ENCODE data around the gene GFRA1.

Gene GFRA1

DNA sequence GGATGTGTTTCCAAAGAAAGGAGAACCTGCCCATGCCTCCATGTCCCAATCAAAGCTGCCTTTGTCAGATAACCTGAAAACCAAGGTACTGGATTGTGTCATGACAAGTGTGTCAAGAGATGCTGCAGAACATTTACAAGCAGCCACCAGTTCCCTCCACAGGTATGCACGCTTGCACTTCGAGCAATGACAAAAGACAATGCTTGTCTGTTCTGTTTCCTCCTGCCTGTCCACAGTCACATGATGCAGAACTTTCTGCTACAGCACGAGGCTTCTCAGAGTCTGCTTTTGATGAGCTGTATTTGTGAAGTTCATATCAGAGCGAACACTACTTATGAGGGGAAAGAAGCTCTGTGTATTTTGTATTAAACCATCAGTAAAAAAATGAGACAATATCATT, 209.9 kb downstream of the GFRA1 start:
- TF ChIP-seq, protein P1, sequence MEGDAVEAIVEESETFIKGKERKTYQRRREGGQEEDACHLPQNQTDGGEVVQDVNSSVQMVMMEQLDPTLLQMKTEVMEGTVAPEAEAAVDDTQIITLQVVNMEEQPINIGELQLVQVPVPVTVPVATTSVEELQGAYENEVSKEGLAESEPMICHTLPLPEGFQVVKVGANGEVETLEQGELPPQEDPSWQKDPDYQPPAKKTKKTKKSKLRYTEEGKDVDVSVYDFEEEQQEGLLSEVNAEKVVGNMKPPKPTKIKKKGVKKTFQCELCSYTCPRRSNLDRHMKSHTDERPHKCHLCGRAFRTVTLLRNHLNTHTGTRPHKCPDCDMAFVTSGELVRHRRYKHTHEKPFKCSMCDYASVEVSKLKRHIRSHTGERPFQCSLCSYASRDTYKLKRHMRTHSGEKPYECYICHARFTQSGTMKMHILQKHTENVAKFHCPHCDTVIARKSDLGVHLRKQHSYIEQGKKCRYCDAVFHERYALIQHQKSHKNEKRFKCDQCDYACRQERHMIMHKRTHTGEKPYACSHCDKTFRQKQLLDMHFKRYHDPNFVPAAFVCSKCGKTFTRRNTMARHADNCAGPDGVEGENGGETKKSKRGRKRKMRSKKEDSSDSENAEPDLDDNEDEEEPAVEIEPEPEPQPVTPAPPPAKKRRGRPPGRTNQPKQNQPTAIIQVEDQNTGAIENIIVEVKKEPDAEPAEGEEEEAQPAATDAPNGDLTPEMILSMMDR (IDR thresholded peaks at IDR 0.05; ENCODE audit: poor library complexity, severe bottlenecking), result no peak
- no peaks in the 10 kb centered on the region for H3K9me3 ChIP-seq (ENCODE audit: severe bottlenecking)
- no peak for ATAC-seq (ENCODE audit: low read depth)

DNA sequence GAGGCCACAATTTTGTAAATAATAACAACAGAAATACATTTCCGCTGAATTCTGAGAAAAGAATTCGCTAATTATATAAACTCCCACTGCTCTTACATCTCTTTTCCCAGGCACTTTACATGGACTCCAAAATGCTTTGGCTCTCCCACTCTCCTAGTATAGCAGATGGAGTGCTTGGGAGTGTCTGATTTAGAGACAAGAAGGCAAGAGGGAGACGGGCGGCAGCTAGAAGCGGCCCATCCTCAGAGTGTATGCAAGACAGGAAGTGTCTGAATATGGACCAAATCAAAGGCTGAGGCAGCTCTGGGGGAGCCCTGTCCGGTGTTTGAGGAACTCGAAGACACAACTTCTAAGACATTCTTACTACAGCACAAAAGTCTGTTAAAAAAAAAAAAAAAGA, 212.1 kb downstream of the GFRA1 start:
- Histone ChIP-seq H3K27ac (ENCODE audit: poor library complexity, severe bottlenecking) (no peak overlapping the region), H3K4me3 (ENCODE audit: severe bottlenecking) (no peak overlapping the region), H3K27me3 (ENCODE audit: insufficient read depth, poor library complexity, severe bottlenecking) (no peaks in the 10 kb centered on the region), H3K9me3 (ENCODE audit: severe bottlenecking) (no peaks in the 10 kb centered on the region), H3K4me1 (ENCODE audit: insufficient read depth, poor library complexity, severe bottlenecking) (no peaks in the 10 kb centered on the region), H3K36me3 (ENCODE audit: low read depth) (no peaks in the 10 kb centered on the region)
- DNase-seq (ENCODE audit: low spot score) (no peak), ATAC-seq (ENCODE audit: low read depth) (no peak)
- TF ChIP-seq, protein P1 (IDR thresholded peaks at IDR 0.05; ENCODE audit: poor library complexity, severe bottlenecking), result no peak

More for the DNA sequence above, 209.9 kb downstream of the GFRA1 start:
- H3K4me3 ChIP-seq (ENCODE audit: severe bottlenecking), result no peak overlapping the region
- H3K27ac ChIP-seq (ENCODE audit: poor library complexity, severe bottlenecking), result no peak overlapping the region
- H3K36me3 ChIP-seq (ENCODE audit: low read depth), result no peaks in the 10 kb centered on the region
- no peak for DNase-seq (ENCODE audit: low spot score)
- no peaks in the 10 kb centered on the region for H3K27me3 ChIP-seq (ENCODE audit: insufficient read depth, poor library complexity, severe bottlenecking)
- no peaks in the 10 kb centered on the region for H3K4me1 ChIP-seq (ENCODE audit: insufficient read depth, poor library complexity, severe bottlenecking)

DNA sequence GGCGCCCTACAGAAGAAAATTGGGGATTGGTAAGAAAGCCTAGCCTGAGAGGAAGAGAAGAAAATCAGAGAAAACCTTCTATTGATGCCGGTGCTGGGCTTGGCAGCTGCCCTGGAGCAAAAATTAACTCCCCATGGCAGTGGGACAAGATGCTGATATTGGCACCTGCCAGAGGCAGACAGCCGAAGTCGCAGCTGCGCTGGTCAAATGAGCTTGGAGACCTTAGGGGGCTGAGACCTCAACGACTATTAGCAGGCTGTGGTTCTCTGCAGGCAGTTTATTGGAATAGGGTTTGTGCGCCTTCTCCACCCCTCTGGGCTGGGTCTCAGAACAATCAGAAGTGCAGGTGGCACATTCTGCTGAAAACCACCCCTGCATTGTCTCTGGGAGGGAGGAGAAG, 213.7 kb downstream of the GFRA1 start:
- DNase-seq (ENCODE audit: low spot score), result no peak
- no peaks in the 10 kb centered on the region for H3K36me3 ChIP-seq (ENCODE audit: low read depth)
- no peak for ATAC-seq (ENCODE audit: low read depth)
- no peaks in the 10 kb centered on the region for H3K4me1 ChIP-seq (ENCODE audit: insufficient read depth, poor library complexity, severe bottlenecking)
- H3K9me3 ChIP-seq (ENCODE audit: severe bottlenecking), result no peaks in the 10 kb centered on the region
- H3K27me3 ChIP-seq (ENCODE audit: insufficient read depth, poor library complexity, severe bottlenecking), result no peaks in the 10 kb centered on the region
- H3K27ac ChIP-seq (ENCODE audit: poor library complexity, severe bottlenecking), result no peak overlapping the region
- TF ChIP-seq, protein P1 (IDR thresholded peaks at IDR 0.05; ENCODE audit: poor library complexity, severe bottlenecking), result no peak
- no peak overlapping the region for H3K4me3 ChIP-seq (ENCODE audit: severe bottlenecking)

DNA sequence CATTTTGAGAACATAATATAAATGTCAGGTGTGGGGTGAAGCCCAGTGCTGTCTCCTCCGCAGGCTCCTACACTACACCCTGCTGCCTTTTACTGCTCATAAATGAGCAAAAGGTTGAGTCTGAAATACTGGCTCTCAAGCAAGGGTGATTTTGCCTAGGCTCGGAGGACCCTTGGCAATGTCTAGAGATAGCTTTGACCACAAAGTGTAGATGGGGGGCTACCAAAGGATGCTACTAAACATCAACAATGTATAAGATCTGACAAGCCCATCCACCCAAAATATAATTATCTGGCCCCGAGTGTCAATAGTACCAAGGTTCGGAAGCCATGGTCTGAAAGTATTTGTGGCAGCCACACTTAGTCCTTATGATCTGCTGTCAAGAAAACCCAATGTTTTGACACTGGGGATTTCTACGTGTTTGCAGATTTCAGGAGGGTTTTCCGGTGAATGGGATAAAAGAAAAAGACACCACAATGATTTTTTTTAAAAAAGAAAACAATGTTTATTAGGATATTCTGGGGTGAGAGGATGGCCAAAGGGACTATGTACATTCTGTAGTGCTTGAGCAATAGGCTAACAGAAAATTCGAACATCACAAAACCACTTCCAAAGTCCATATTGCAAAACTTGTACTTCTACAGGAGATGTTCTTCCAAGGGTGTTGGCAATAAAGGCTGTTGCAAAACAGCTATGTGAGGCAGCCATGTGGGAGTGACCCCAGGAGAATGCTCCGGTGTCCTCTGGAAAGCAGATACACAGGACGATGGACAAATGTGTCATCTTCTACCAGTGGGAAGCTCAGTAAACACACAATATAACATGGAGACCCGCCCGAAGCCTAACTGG, 216.3 kb downstream of the GFRA1 start:
- ATAC-seq (ENCODE audit: low read depth) (no peak), DNase-seq (ENCODE audit: low spot score) (no peak)
- H3K36me3 ChIP-seq (ENCODE audit: low read depth), result no peaks in the 10 kb centered on the region
- H3K27ac ChIP-seq (ENCODE audit: poor library complexity, severe bottlenecking), result no peak overlapping the region
- H3K4me3 ChIP-seq (ENCODE audit: severe bottlenecking), result no peak overlapping the region
- no peaks in the 10 kb centered on the region for H3K4me1 ChIP-seq (ENCODE audit: insufficient read depth, poor library complexity, severe bottlenecking)
- H3K27me3 ChIP-seq (ENCODE audit: insufficient read depth, poor library complexity, severe bottlenecking), result no peaks in the 10 kb centered on the region
- H3K9me3 ChIP-seq (ENCODE audit: severe bottlenecking), result no peaks in the 10 kb centered on the region
- TF ChIP-seq, protein P1 (IDR thresholded peaks at IDR 0.05; ENCODE audit: poor library complexity, severe bottlenecking), result no peak

DNA sequence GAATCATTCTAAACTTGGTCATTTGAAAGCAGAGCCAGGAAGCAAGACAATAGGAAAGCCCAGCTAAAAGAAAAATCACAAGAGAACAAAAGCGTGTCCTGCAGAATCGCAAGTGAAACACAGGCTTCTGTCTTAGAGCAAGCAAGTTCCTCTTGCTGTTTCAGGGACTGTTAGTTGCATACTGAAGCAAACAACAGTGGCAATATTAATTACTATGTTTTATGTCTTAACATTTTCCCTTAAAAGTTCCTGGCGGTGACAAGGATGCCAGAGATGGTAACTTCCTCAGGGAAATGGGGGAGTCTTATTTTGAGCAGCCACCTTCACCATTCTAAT, 217.1 kb downstream of the GFRA1 start:
- H3K4me3 ChIP-seq (ENCODE audit: severe bottlenecking), result no peak overlapping the region
- H3K9me3 ChIP-seq (ENCODE audit: severe bottlenecking), result no peaks in the 10 kb centered on the region
- DNase-seq (ENCODE audit: low spot score) (no peak), ATAC-seq (ENCODE audit: low read depth) (no peak)
- no peaks in the 10 kb centered on the region for H3K4me1 ChIP-seq (ENCODE audit: insufficient read depth, poor library complexity, severe bottlenecking)
- no peak overlapping the region for H3K27ac ChIP-seq (ENCODE audit: poor library complexity, severe bottlenecking)
- no peaks in the 10 kb centered on the region for H3K36me3 ChIP-seq (ENCODE audit: low read depth)
- H3K27me3 ChIP-seq (ENCODE audit: insufficient read depth, poor library complexity, severe bottlenecking), result no peaks in the 10 kb centered on the region
- TF ChIP-seq, protein P1 (IDR thresholded peaks at IDR 0.05; ENCODE audit: poor library complexity, severe bottlenecking), result no peak
